Measurements from ENCODE around the gene SP140L. TPM values are rescaled to one million over a fixed set of nuclear protein-coding genes. Genes with fewer than 3 reads are reported as not detected.
A peak's percentile ranks its signal among the peaks of the same experiment; 100 is the strongest.

SP140L gene
- polyA plus RNA-seq, 1 experiment, result 8.7 TPM

DNA sequence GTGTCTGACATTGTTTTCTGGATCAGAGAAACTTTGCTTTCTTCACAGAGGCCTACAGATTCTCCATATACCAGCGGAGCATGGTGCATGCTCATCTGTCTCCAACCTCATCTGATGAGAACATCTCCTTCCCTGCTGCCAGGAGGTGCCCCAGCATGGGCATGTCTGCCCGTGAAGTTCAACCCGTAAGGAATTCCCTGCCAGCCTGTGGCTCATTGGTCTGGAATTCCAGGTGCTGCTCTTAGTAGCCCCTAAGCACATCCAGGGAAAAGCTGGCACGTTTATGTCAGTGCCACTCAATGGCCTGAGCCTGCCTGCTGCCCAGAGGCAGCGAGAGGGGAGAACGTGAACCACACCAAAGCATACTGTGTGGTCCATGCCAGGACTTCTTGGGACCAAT, 87.3 kb downstream of the SP140L start:
- CTCF ChIA-PET, result no interaction called here

DNA sequence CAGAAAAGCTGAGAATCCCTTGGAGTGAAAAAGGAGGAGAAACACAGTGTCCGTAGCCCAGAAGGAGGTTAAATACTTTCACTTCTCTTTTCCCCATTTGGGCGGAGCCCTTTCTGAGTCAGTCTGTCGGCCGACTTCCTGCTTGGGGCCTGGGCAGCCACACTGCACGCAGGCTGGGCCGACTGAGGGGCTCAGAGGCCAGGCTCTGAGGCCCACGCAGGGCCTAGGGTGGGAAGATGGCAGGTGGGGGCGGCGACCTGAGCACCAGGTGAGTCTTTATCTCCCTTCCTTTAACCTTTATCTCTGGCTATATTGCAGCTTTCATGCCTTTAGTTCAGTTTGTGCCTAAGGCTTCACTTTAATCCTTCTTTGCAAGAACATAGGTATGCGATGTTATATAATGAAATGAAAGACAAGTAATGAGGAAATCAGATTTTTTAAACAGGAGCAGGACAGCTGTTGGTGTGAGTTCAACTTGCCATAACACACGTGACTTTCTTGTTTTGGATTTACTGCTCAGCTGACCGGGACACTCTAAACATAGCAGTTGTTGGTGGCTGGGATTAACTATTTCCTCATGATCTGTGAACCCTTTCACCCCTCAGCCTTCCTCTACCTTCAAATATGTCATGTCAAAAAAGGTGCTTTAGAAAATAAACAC, 89.2 kb downstream of the SP140L start, which contains the start of gene SP100:
TSS of gene SP100 (plus strand) at position 141 of the 661 bp plus-strand sequence. CDS start at position 237, 96 bp downstream.
- TF ChIP-seq, protein P1, sequence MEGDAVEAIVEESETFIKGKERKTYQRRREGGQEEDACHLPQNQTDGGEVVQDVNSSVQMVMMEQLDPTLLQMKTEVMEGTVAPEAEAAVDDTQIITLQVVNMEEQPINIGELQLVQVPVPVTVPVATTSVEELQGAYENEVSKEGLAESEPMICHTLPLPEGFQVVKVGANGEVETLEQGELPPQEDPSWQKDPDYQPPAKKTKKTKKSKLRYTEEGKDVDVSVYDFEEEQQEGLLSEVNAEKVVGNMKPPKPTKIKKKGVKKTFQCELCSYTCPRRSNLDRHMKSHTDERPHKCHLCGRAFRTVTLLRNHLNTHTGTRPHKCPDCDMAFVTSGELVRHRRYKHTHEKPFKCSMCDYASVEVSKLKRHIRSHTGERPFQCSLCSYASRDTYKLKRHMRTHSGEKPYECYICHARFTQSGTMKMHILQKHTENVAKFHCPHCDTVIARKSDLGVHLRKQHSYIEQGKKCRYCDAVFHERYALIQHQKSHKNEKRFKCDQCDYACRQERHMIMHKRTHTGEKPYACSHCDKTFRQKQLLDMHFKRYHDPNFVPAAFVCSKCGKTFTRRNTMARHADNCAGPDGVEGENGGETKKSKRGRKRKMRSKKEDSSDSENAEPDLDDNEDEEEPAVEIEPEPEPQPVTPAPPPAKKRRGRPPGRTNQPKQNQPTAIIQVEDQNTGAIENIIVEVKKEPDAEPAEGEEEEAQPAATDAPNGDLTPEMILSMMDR (IDR thresholded peaks at IDR 0.05; ENCODE audit: insufficient read depth, low read depth, low read length), result no peak
- Histone ChIP-seq H3K36me3 (ENCODE audit: control insufficient read depth, insufficient read depth, low read length) (no peaks in the 10 kb centered on the region), H3K27me3 (ENCODE audit: control insufficient read depth, insufficient read depth, low read length) (no peaks in the 10 kb centered on the region), H3K4me3 (ENCODE audit: low read depth, low read length) (peak within 1 kb of the TSS; percentile 63)
- ChIA-PET POLR2A (no interaction called here), CTCF (no interaction called here)
- peak; percentile 44 for DNase-seq (ENCODE audit: low read depth)

More for the DNA sequence above, 87.3 kb downstream of the SP140L start:
- Histone ChIP-seq H3K4me3 (ENCODE audit: low read depth, low read length) (no peak overlapping the region), H3K27me3 (ENCODE audit: control insufficient read depth, insufficient read depth, low read length) (no peaks in the 10 kb centered on the region), H3K36me3 (ENCODE audit: control insufficient read depth, insufficient read depth, low read length) (no peaks in the 10 kb centered on the region)
- TF ChIP-seq, protein P1 (IDR thresholded peaks at IDR 0.05; ENCODE audit: insufficient read depth, low read depth, low read length), result no peak
- DNase-seq (ENCODE audit: low read depth), result no peak
- POLR2A ChIA-PET, result no interaction called here

GRCh38 chr2:230417436-230417835, 90.4 kb downstream of the SP140L start:
- Histone ChIP-seq H3K4me3 (ENCODE audit: low read depth, low read length) (peak overlapping the region; percentile 63), H3K36me3 (ENCODE audit: control insufficient read depth, insufficient read depth, low read length) (no peaks in the 10 kb centered on the region), H3K27me3 (ENCODE audit: control insufficient read depth, insufficient read depth, low read length) (no peaks in the 10 kb centered on the region)
- TF ChIP-seq, protein P1 (IDR thresholded peaks at IDR 0.05; ENCODE audit: insufficient read depth, low read depth, low read length), result no peak
- CTCF ChIA-PET, result interaction anchor here (1.3 kb wide), 1 partner anchor 381 kb away, joined by 3 read pairs; no protein-coding TSS in a partner anchor
- DNase-seq (ENCODE audit: low read depth), result no peak
- POLR2A ChIA-PET, result no interaction called here

DNA sequence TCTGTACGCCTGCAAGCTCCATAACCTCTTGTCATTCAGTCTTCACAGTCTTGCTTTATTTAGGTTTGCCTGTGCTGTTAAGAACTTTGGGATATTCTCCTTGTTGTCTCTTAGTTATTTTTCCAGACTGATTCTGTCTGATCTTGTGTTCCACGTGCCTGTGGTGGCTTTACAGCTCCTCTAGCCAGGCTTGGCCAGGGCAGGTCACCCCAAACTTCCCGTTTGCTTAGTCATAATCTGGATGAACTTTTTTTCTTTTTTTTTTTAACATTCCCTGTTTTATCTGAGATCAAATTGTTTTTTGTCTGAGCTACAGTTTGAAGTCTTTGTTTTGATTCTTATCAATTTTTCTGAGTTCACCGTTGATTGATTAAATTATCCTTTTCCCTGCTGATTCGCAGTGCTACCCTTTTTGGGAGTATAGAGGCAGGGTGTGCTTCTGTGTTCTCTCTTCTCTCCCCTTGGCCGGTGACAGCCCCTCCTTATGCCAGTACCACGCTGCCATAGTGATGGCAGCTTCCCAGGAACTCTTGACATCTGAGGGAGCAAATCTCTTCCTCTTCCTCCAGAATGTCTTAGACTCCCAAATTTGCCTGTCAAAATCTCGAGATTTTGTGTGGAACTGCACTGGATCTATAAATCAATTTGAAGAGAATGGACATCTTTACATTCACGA, 91.5 kb downstream of the SP140L start:
- H3K27me3 ChIP-seq (ENCODE audit: control insufficient read depth, insufficient read depth, low read length), result no peaks in the 10 kb centered on the region
- ChIA-PET POLR2A (interaction anchor here (0.6 kb wide), 1 partner anchor 21 kb away, joined by 4 read pairs; no protein-coding TSS in a partner anchor), CTCF (interaction anchor here (0.7 to 1.3 kb wide), 2 partner anchors 380 to 710 kb away, joined by 3 read pairs; no protein-coding TSS in a partner anchor)
- no peaks in the 10 kb centered on the region for H3K36me3 ChIP-seq (ENCODE audit: control insufficient read depth, insufficient read depth, low read length)
- TF ChIP-seq, protein P1 (IDR thresholded peaks at IDR 0.05; ENCODE audit: insufficient read depth, low read depth, low read length), result no peak
- no peak for DNase-seq (ENCODE audit: low read depth)
- H3K4me3 ChIP-seq (ENCODE audit: low read depth, low read length), result 0 out of 2 replicates have a peak overlapping the region, but pooled peaks have one; percentile 12

- no peaks in the 10 kb centered on the region for H3K36me3 ChIP-seq (ENCODE audit: control insufficient read depth, insufficient read depth, low read length)
- DNase-seq (ENCODE audit: low read depth), result no peak
- TF ChIP-seq, protein P1 (IDR thresholded peaks at IDR 0.05; ENCODE audit: insufficient read depth, low read depth, low read length), result no peak
- H3K27me3 ChIP-seq (ENCODE audit: control insufficient read depth, insufficient read depth, low read length), result no peaks in the 10 kb centered on the region
- no peak overlapping the region for H3K4me3 ChIP-seq (ENCODE audit: low read depth, low read length)
- POLR2A ChIA-PET, result no interaction called here
- CTCF ChIA-PET, result no interaction called here
Measured at GRCh38 chr2:230419181-230419580, 92.2 kb downstream of the SP140L start.
